ENCODE data around the gene EEFSEC.

DNA sequence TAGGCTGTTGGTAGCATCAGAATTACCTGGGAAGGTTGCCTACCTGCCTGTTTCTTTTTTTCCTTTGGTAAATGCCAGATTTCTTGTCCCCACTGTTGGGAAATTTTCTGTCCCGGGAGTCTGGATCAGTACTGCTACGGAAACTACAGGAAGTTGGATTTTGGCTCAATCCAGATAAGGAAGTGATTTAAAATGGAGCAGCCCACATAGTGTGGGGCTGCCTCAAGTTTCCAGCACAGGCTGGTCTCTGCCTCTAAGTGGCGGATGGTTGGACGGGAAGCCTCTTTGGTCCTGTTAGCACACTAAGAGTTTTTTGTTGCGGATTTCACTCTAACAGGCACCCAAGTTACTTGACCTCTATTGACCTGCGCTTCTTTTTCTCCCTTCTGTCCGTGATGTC, 54.7 kb downstream of the EEFSEC start:
- TF ChIP-seq ELF4 (IDR thresholded peaks at IDR 0.05), result no peak
- TF ChIP-seq SP1 (IDR thresholded peaks at IDR 0.05), result no peak
- no peak for TF ChIP-seq FOXM1 (IDR thresholded peaks at IDR 0.05; ENCODE audit: borderline replicate concordance)
- TF ChIP-seq BHLHE40 (IDR thresholded peaks at IDR 0.05; ENCODE audit: borderline replicate concordance), result no peak
- TF ChIP-seq LEF1 (IDR thresholded peaks at IDR 0.05; ENCODE audit: borderline replicate concordance), result no peak
- no peak for TF ChIP-seq TARDBP (IDR thresholded peaks at IDR 0.05)
- TF ChIP-seq ARNT (IDR thresholded peaks at IDR 0.05), result no peak
- no peak for TF ChIP-seq SUZ12 (IDR thresholded peaks at IDR 0.05)
- TF ChIP-seq FOXA1 (IDR thresholded peaks at IDR 0.05), result no peak
- no peak for TF ChIP-seq ZNF384 (IDR thresholded peaks at IDR 0.05)
- no peak for TF ChIP-seq FOXK2 (IDR thresholded peaks at IDR 0.05)
- TF ChIP-seq L3MBTL2 (conservative IDR thresholded peaks at IDR 0.05), result no peak
- TF ChIP-seq CTBP1 (IDR thresholded peaks at IDR 0.05; ENCODE audit: borderline replicate concordance), result no peak

Data from HEK293T (cell line).